A673 (cell line): ENCODE data around the gene MGAT5.

Source experiments
- EZH2 ChIP-seq: fragments of 200-600 bp; sonication (generic); IDR thresholded peaks from 2 replicates; pipeline ENCODE4 v1.6.1; 2017; ENCODE audit warnings: borderline replicate concordance, low read depth, mild to moderate bottlenecking, mixed read lengths, antibody characterized with exemption, low read length; ENCODE audit not compliant: poor library complexity, severe bottlenecking
- TF ChIP-seq, protein P1 (sequence below): fragments of 300-800, 200-600 bp; sonication (generic); conservative IDR thresholded peaks from 2 replicates; pipeline ENCODE4 v1.5.1; 2017; ENCODE audit warnings: low read depth, mild to moderate bottlenecking, antibody characterized with exemption, low read length, moderate library complexity, mixed read lengths

DNA sequence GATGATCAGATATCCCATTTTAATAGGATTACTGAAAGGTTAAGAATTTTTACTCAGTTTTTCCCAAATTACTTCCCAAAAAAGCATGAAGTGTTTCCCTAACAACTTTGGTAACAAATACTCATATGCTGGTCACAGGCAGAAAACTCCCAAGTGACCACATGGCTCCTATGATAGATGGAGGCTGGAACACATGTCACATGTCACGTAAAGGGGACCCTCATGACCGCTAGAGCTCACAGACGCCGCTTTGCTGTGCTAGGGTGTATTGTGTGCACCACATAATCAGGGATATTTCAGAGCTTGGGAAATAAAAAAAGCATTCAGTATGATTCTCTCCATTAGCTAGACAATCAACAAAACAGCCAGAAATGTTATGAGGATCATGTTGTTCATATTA is 236.7 kb downstream of the MGAT5 start:
- TF ChIP-seq, protein P1, sequence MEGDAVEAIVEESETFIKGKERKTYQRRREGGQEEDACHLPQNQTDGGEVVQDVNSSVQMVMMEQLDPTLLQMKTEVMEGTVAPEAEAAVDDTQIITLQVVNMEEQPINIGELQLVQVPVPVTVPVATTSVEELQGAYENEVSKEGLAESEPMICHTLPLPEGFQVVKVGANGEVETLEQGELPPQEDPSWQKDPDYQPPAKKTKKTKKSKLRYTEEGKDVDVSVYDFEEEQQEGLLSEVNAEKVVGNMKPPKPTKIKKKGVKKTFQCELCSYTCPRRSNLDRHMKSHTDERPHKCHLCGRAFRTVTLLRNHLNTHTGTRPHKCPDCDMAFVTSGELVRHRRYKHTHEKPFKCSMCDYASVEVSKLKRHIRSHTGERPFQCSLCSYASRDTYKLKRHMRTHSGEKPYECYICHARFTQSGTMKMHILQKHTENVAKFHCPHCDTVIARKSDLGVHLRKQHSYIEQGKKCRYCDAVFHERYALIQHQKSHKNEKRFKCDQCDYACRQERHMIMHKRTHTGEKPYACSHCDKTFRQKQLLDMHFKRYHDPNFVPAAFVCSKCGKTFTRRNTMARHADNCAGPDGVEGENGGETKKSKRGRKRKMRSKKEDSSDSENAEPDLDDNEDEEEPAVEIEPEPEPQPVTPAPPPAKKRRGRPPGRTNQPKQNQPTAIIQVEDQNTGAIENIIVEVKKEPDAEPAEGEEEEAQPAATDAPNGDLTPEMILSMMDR, result no peak
- TF ChIP-seq EZH2, result no peak
